Measurements from ENCODE around the gene PLEKHG4B. TPM values are rescaled to one million over a fixed set of nuclear protein-coding genes. Genes with fewer than 3 reads are reported as not detected.

Gene PLEKHG4B
- total RNA-seq, 3 donors from 2014 or later = 0.03 to 0.37 (median 0.05) TPM

- Mint-ChIP-seq H3K4me1 (ENCODE audit: low read depth) (no peaks in the 10 kb centered on the region), H3K27me3 (ENCODE audit: low read depth) (peaks cover 16% of the 10 kb centered on the region), H3K36me3 (ENCODE audit: insufficient read depth) (no peaks in the 10 kb centered on the region), H3K9me3 (no peaks in the 10 kb centered on the region), H3K4me3 (no peak overlapping the region)
- DNase-seq = no peak
- ATAC-seq = no peak
Measured at GRCh38 chr5:81391-82021, 10.5 kb upstream of the PLEKHG4B start.

DNA sequence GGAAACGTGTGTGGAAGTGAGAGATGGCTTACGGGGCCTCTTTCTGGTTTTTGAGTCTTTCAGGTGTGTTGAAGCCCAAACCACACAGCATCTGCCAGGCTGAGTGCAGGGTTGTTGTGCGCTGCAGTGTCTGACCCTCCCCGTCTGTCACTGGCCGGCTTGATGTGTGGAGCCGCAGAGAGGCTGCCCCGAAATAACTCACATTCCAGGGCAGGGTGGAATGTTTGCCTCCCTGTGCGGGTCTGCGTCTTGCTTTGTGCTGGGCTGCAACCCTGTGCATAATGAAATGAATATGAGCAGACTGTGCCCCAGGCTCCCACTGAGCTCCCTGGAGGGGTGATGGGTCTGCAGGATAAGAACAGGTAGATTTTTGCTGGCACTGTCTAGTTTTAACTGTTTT, 9.9 kb upstream of the PLEKHG4B start:
- no peaks in the 10 kb centered on the region for H3K36me3 Mint-ChIP-seq (ENCODE audit: insufficient read depth)
- no peaks in the 10 kb centered on the region for H3K4me1 Mint-ChIP-seq (ENCODE audit: low read depth)
- DNase-seq (no peak), ATAC-seq (no peak)
- peaks cover 17% of the 10 kb centered on the region for H3K27me3 Mint-ChIP-seq (ENCODE audit: low read depth)
- no peaks in the 10 kb centered on the region for H3K9me3 Mint-ChIP-seq
- H3K4me3 Mint-ChIP-seq = no peak overlapping the region

- peaks cover 19% of the 10 kb centered on the region for H3K27me3 Mint-ChIP-seq (ENCODE audit: low read depth)
- DNase-seq (no peak), ATAC-seq (no peak)
- no peaks in the 10 kb centered on the region for H3K4me1 Mint-ChIP-seq (ENCODE audit: low read depth)
- H3K36me3 Mint-ChIP-seq (ENCODE audit: insufficient read depth) = no peaks in the 10 kb centered on the region
- no peak overlapping the region for H3K4me3 Mint-ChIP-seq
- H3K9me3 Mint-ChIP-seq = no peaks in the 10 kb centered on the region
Measured at GRCh38 chr5:82570-82969, 9.4 kb upstream of the PLEKHG4B start.

DNA sequence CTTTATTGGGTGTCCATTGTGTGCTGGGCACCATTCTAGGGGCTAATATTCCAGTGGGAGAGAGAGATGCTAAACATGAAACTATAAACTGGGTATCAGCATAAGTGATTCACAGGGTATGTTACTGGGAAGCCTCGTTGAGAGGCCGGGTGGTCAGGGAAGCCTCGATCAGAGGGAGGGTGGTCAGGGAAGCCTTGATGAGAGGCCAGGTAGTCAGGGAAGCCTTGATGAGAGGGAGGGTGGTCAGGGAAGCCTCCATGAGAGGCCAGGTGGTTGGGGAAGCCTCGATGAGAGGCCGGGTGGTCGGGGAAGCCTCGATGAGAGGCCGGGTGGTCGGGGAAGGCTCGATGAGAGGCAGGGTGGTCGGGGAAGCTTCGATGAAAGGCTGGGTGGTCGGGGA, 8.9 kb upstream of the PLEKHG4B start:
- Mint-ChIP-seq H3K27me3 (ENCODE audit: low read depth) (peaks cover 19% of the 10 kb centered on the region), H3K4me1 (ENCODE audit: low read depth) (no peaks in the 10 kb centered on the region), H3K9me3 (no peaks in the 10 kb centered on the region), H3K36me3 (ENCODE audit: insufficient read depth) (no peaks in the 10 kb centered on the region), H3K4me3 (no peak overlapping the region)
- ATAC-seq (no peak), DNase-seq (no peak)

DNA sequence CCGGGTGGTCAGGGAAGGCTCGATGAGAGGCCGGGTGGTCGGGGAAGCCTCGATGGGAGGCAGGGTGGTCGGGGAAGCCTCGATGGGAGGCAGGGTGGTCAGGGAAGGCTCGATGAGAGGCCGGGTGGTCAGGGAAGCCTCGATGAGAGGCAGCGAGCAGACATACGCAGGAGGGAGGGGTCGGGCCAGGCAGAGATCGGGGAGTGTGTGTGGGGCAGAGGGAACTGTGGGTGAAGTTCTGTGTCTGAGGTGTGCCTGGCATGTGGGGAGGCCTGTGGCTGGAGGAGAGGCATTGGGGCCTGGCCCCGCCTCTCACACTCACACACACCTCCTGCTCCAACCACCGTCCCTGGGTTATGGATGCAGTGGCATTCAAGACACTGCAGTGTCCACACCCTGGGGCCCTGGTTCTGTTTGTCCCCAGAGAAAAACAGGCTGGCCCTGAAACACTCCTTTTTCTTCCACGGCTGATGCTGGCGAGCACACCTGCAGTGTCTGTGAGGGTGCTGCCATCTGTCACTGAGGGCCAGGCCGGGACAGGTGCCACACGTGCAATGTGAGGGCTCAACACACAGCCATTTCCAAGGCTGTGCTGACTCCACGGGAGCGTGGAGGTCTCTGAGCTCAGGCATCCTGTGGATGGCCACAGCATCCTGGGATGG, 6.5 kb upstream of the PLEKHG4B start:
- DNase-seq (no peak), ATAC-seq (no peak)
- no peaks in the 10 kb centered on the region for H3K4me1 Mint-ChIP-seq (ENCODE audit: low read depth)
- H3K9me3 Mint-ChIP-seq = no peaks in the 10 kb centered on the region
- H3K4me3 Mint-ChIP-seq = no peak overlapping the region
- no peaks in the 10 kb centered on the region for H3K36me3 Mint-ChIP-seq (ENCODE audit: insufficient read depth)
- peaks cover 38% of the 10 kb centered on the region for H3K27me3 Mint-ChIP-seq (ENCODE audit: low read depth)

- no peaks in the 10 kb centered on the region for H3K36me3 Mint-ChIP-seq (ENCODE audit: insufficient read depth)
- DNase-seq (no peak), ATAC-seq (no peak)
- peaks cover 8% of the 10 kb centered on the region for H3K4me1 Mint-ChIP-seq (ENCODE audit: low read depth)
- H3K9me3 Mint-ChIP-seq = no peaks in the 10 kb centered on the region
- H3K27me3 Mint-ChIP-seq (ENCODE audit: low read depth) = peaks cover 55% of the 10 kb centered on the region
- H3K4me3 Mint-ChIP-seq = no peak overlapping the region
Measured at GRCh38 chr5:89337-90286, 2.4 kb upstream of the PLEKHG4B start.

DNA sequence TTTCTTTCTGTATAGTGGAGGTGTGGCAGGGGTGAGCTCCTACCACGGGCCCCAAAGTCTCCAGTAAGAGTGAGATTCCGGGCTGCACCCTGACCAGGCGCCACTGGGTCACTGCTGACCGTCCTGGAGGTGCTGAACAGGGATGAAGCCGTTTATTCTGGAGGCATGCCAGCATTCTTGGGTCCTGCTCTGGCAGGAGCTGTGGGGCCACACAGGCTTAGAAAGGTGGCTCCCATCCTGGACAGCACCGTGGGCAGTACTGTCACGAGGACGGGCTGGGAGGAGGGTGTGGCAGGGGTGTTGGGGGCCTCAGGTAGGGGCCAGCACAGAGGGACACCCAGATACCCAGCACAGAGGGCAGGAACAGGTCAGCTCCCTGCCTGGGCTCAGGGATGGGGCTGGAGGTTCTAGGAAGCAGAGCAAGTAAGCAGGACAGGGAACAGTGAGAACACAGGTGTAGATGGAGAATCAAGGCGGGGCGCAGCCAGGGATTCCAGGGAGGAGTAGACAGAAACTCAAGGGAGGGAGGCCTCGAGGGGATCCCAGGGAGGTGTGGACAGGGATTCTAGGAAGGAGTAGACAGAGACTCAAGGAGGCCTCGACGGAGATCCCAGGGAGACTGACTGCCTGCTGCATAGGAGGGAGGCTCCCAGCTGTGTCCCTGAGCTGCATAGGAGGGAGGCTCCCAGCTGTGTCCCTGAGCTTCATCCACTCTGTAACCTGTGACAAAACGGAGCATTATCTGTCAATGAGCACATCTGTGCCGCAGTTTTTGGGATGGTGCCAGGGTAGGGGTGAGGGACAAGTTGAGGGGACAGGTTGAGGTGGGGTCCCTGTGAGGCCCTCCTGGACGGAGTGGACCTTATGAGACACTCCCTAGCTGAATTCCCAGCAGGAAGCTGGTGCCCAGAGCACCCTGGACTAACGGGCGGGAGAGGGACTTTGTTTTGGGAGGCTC, 1.1 kb upstream of the PLEKHG4B start:
- H3K4me3 Mint-ChIP-seq = peak overlapping the region; percentile 51

GRCh38 chr5:92401-93220, 643 bp downstream of the PLEKHG4B start:
- H3K9me3 Mint-ChIP-seq = no peaks in the 10 kb centered on the region
- peaks cover 74% of the 10 kb centered on the region for H3K27me3 Mint-ChIP-seq (ENCODE audit: low read depth)
- H3K36me3 Mint-ChIP-seq (ENCODE audit: insufficient read depth) = no peaks in the 10 kb centered on the region
- no peak for DNase-seq
- H3K4me1 Mint-ChIP-seq (ENCODE audit: low read depth) = peaks cover 8% of the 10 kb centered on the region
- H3K4me3 Mint-ChIP-seq = no peak overlapping the region
- ATAC-seq = no peak

More for the DNA sequence above, 1.1 kb upstream of the PLEKHG4B start:
- H3K4me1 Mint-ChIP-seq (ENCODE audit: low read depth) = peaks cover 8% of the 10 kb centered on the region
- DNase-seq (no peak), ATAC-seq (no peak)
- H3K27me3 Mint-ChIP-seq (ENCODE audit: low read depth) = peaks cover 65% of the 10 kb centered on the region
- no peaks in the 10 kb centered on the region for H3K9me3 Mint-ChIP-seq
- no peaks in the 10 kb centered on the region for H3K36me3 Mint-ChIP-seq (ENCODE audit: insufficient read depth)

GRCh38 chr5:93221-93980, 1.4 kb downstream of the PLEKHG4B start:
- H3K9me3 Mint-ChIP-seq = no peaks in the 10 kb centered on the region
- H3K4me3 Mint-ChIP-seq = no peak overlapping the region
- no peak for ATAC-seq

GRCh38 chr5:94113-94892, 2.3 kb downstream of the PLEKHG4B start:
- H3K4me1 Mint-ChIP-seq (ENCODE audit: low read depth) = peaks cover 8% of the 10 kb centered on the region
- no peaks in the 10 kb centered on the region for H3K36me3 Mint-ChIP-seq (ENCODE audit: insufficient read depth)
- no peaks in the 10 kb centered on the region for H3K9me3 Mint-ChIP-seq
- no peak for DNase-seq
- ATAC-seq = no peak
- no peak overlapping the region for H3K4me3 Mint-ChIP-seq
- H3K27me3 Mint-ChIP-seq (ENCODE audit: low read depth) = peaks cover 66% of the 10 kb centered on the region

More at GRCh38 chr5:93221-93980, 1.4 kb downstream of the PLEKHG4B start:
- H3K27me3 Mint-ChIP-seq (ENCODE audit: low read depth) = peaks cover 72% of the 10 kb centered on the region
- H3K4me1 Mint-ChIP-seq (ENCODE audit: low read depth) = peaks cover 8% of the 10 kb centered on the region
- DNase-seq = no peak
- no peaks in the 10 kb centered on the region for H3K36me3 Mint-ChIP-seq (ENCODE audit: insufficient read depth)

GRCh38 chr5:95241-95980, 3.4 kb downstream of the PLEKHG4B start:
- ATAC-seq = no peak
- Mint-ChIP-seq H3K27me3 (ENCODE audit: low read depth) (peaks cover 62% of the 10 kb centered on the region), H3K36me3 (ENCODE audit: insufficient read depth) (no peaks in the 10 kb centered on the region), H3K9me3 (no peaks in the 10 kb centered on the region), H3K4me1 (ENCODE audit: low read depth) (peaks cover 8% of the 10 kb centered on the region), H3K4me3 (no peak overlapping the region)
- DNase-seq = no peak

All from activated T-cell treated with anti-CD3 and anti-CD28 coated beads, Interleukin-2, amount 50 U/mL, for 4 hours (primary cell).